Prostate gland (tissue), 2 donors: ENCODE results near the gene INPP5A. TPM values are rescaled to one million over a fixed set of nuclear protein-coding genes. Genes with fewer than 3 reads are reported as not detected.

Experiments used
- DNase-seq: peaks from one replicate; pipeline ENCODE4 v3.0.0-alpha.2; 2019; ENCODE audit warnings: low spot score
- H3K27ac ChIP-seq, 2 donors: fragments of 200-600 bp; sonication (generic); 2 replicates each; pipeline ENCODE4 v1.5.1; 2017 to 2019
- H3K27me3 ChIP-seq: fragments of 200-600 bp; sonication (generic); replicated peaks from 2 replicates; pipeline ENCODE4 v1.5.1; 2019; ENCODE audit not compliant: insufficient read depth
- H3K36me3 ChIP-seq, 2 donors: fragments of 200-600 bp; sonication (generic); 1 replicate in 1 of 2; 2 replicates in 1 of 2; pipeline versions ENCODE4 v1.5.1 to v1.8.1; 2017 to 2019
- H3K4me1 ChIP-seq: fragments of 200-600 bp; sonication (generic); replicated peaks from 2 replicates; pipeline ENCODE4 v1.5.1; 2019
- H3K4me3 ChIP-seq, 2 donors: fragments of 200-600 bp; sonication (generic); 2 replicates each; pipeline ENCODE4 v1.5.1; 2017 to 2019
- H3K9me3 ChIP-seq: fragments of 200-600 bp; sonication (generic); 2 replicates; pipeline ENCODE4 v1.5.1; 2017
- CTCF ChIP-seq, 4 experiments: fragments of 200-600 bp in 2 of 4; fragments of 450-650 bp in 2 of 4; sonication (generic) in 2 of 4; IDR thresholded peaks; 1 replicate in 3 of 4; 2 replicates in 1 of 4; pipeline ENCODE4 v1.5.1; 2016 to 2019; ENCODE audit warnings: antibody characterized with exemption in 4 of 4, mild to moderate bottlenecking in 2 of 4, moderate library complexity in 2 of 4
- POLR2A ChIP-seq: fragments of 450-650 bp; IDR thresholded peaks from one replicate; pipeline ENCODE4 v1.6.1; 2016; ENCODE audit warnings: antibody characterized with exemption, mild to moderate bottlenecking
- POLR2AphosphoS5 ChIP-seq: sonication (generic); formaldehyde crosslinking; IDR thresholded peaks from one replicate; pipeline ENCODE4 v1.6.1; 2017; ENCODE audit warnings: antibody characterized with exemption
- WGBS: methylation state at CpG from one replicate; pipeline ENCODE4 v1.1.5; 2018; 5-methylcytosine and 5-hydroxymethylcytosine counted together
- intact Hi-C: fragments of 100-400 bp; cut with DNase I; formaldehyde crosslinking; loops from one replicate; pipeline ENCODE4 v1.14.2; 2022
- total RNA-seq, 2 donors: library from RNA; depleted of rRNA; stranded (reverse); fragments of >200 nt; gene quantifications; one replicate each; pipeline ENCODE4 v1.1.0, GENCODE V29; 2016

INPP5A gene
- total RNA-seq, 2 donors from 2014 or later: 49.5 to 83.3 TPM

DNA sequence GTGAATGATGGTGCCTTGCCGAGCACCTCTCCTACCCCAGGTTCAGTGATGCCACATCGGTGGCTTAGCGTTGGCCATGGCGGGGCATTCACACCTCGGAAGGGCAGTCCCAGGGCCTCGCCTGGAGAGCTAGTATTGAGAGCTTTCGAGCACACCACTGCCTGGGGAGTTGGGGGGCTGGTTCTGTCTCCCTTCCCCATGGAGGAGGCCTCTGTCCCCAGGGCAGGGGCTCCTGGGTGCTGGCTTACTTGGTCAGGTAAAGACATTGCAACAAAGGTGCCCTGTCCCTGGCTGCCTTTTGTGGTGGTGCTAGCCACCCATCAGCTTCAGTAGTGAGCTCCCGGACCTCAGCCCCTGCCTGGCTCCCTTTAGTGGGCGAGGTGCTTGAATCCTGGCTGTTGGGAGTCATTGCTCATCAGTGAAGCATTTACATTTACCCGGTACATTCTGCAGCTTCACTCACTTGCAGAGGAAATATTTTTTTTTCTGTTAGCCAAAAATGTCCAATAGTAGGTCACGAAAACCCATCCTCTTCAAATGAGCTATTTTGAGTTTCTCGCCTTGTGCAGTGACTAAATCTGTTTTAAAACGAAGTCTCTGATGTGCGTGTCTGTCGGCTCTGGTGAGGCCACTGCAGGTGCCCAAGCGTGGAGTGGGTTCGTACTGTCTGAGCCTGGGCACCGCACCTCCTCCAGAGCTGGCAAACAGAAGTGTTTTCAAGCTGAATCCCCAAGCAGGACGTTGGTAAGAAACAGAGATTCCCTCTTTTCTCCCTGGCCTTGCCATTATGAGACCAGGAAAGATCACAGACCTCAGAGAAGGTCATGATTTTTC is 95.5 kb downstream of the INPP5A start:
- Histone ChIP-seq H3K27ac (peak overlapping the region; percentile 79 to 85), H3K4me1 (peaks cover 25% of the 10 kb centered on the region)
- intact Hi-C loops: loop anchor here (2.0 to 5.0 kb wide), 2 partner anchors 46 to 92 kb away; no protein-coding TSS in a partner anchor

GRCh38 chr10:132634241-132634946 is 96.8 kb downstream of the INPP5A start:
- WGBS: 81% methylated on average over 22 of the region's 22 CpGs
- no peaks in the 10 kb centered on the region for H3K27me3 ChIP-seq
- TF ChIP-seq POLR2AphosphoS5 (no peak), POLR2A (no peak), CTCF (IDR thresholded peaks at IDR 0.05) (no peak)
- DNase-seq: no peak
- H3K4me1 ChIP-seq: peaks cover 21% of the 10 kb centered on the region
- intact Hi-C loops: loop anchor here (1.0 to 5.0 kb wide), 2 partner anchors 47 to 170 kb away; no protein-coding TSS in a partner anchor
- no peaks in the 10 kb centered on the region for H3K9me3 ChIP-seq
- peak overlapping the region; percentile 50 to 85 for H3K27ac ChIP-seq
- no peaks in the 10 kb centered on the region for H3K36me3 ChIP-seq
- no peak overlapping the region for H3K4me3 ChIP-seq

More for the DNA sequence above, 95.5 kb downstream of the INPP5A start:
- 77% methylated on average over 19 of the region's 19 CpGs for WGBS
- DNase-seq: no peak
- H3K36me3 ChIP-seq: no peaks in the 10 kb centered on the region
- H3K4me3 ChIP-seq: no peak overlapping the region
- no peaks in the 10 kb centered on the region for H3K9me3 ChIP-seq
- H3K27me3 ChIP-seq: no peaks in the 10 kb centered on the region
- no peak for TF ChIP-seq POLR2A
- no peak for TF ChIP-seq CTCF (IDR thresholded peaks at IDR 0.05)
- TF ChIP-seq POLR2AphosphoS5: no peak

- peak overlapping the region; percentile 50 to 85 for H3K27ac ChIP-seq
- no peak for TF ChIP-seq POLR2A
- TF ChIP-seq POLR2AphosphoS5: peak; percentile 44
- 85% methylated on average over 4 of the region's 4 CpGs for WGBS
- H3K27me3 ChIP-seq: no peaks in the 10 kb centered on the region
- intact Hi-C loops: loop anchor here (1.0 to 5.0 kb wide), 2 partner anchors 48 to 171 kb away; no protein-coding TSS in a partner anchor
- H3K9me3 ChIP-seq: no peaks in the 10 kb centered on the region
- DNase-seq: no peak
- no peaks in the 10 kb centered on the region for H3K36me3 ChIP-seq
- no peak overlapping the region for H3K4me3 ChIP-seq
- peaks cover 21% of the 10 kb centered on the region for H3K4me1 ChIP-seq
These were observed 97.3 kb downstream of the INPP5A start for GRCh38 chr10:132634947-132635271.

GRCh38 chr10:132636358-132636757 is 98.8 kb downstream of the INPP5A start:
- TF ChIP-seq CTCF (IDR thresholded peaks at IDR 0.05): no peak
- Histone ChIP-seq H3K27me3 (no peaks in the 10 kb centered on the region), H3K9me3 (no peaks in the 10 kb centered on the region), H3K36me3 (no peaks in the 10 kb centered on the region), H3K4me1 (peaks cover 15% of the 10 kb centered on the region), H3K27ac (no peak overlapping the region), H3K4me3 (no peak overlapping the region)
- no peak for DNase-seq
- intact Hi-C loops: loop anchor here (2.0 kb wide), 1 partner anchor 176 kb away; no protein-coding TSS in a partner anchor
- WGBS: 90% methylated on average over 9 of the region's 9 CpGs

GRCh38 chr10:132637477-132638129 is 100.0 kb downstream of the INPP5A start:
- H3K27me3 ChIP-seq: no peaks in the 10 kb centered on the region
- no peak overlapping the region for H3K27ac ChIP-seq
- no peaks in the 10 kb centered on the region for H3K36me3 ChIP-seq
- intact Hi-C loops: loop anchor here (2.0 kb wide), 1 partner anchor 177 kb away; no protein-coding TSS in a partner anchor
- DNase-seq: peak; percentile 39
- peak; percentile 39 to 87 (median 78) for TF ChIP-seq CTCF (IDR thresholded peaks at IDR 0.05)
- TF ChIP-seq POLR2AphosphoS5: peak; percentile 58
- TF ChIP-seq POLR2A: no peak
- H3K4me3 ChIP-seq: no peak overlapping the region
- H3K9me3 ChIP-seq: no peaks in the 10 kb centered on the region
- H3K4me1 ChIP-seq: peaks cover 10% of the 10 kb centered on the region
- WGBS: 34% methylated on average over 19 of the region's 19 CpGs
